ENCODE results near the gene GALNT18. TPM values are rescaled to one million over a fixed set of nuclear protein-coding genes. Genes with fewer than 3 reads are reported as not detected.

GALNT18 gene
- total and polyA plus RNA-seq, 2 of the 4 experiments (the other 2 are of a cell fraction): 9.5 to 11.3 TPM

DNA sequence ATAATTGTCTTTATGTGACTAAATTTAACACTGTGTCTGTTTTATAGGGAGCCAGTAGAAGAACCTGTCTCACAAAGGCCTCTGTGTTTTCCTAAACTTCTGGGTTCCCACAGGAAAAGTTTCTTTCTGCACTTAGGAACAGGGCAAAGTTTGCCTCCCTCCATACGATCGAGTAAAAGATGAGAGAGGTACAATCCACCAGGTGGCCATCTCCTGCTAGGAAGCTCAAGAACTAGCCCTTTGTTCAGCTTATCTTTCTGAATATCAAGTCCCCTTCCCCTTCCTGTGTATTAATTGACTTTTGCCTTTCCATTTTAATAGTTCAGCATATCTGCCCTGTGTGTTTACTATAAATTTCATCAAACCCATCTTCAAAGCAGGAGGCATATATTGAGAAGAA is 286.8 kb downstream of the GALNT18 start:
- Histone ChIP-seq H2BK15ac (ENCODE audit: low read depth, low read length) (no peak overlapping the region), H3K4ac (ENCODE audit: low read depth, low read length) (no peak overlapping the region), H3K36me3 (ENCODE audit: control insufficient read depth, insufficient read depth, low read length) (no peaks in the 10 kb centered on the region), H2BK20ac (ENCODE audit: low read depth, low read length) (no peak overlapping the region), H3K4me2 (ENCODE audit: low read depth, low read length) (no peak overlapping the region), H2BK120ac (ENCODE audit: low read depth, low read length) (no peak overlapping the region), H3K4me1 (ENCODE audit: control insufficient read depth, insufficient read depth, low read length) (no peaks in the 10 kb centered on the region), H3K9me3 (ENCODE audit: control insufficient read depth, insufficient read depth, low read length) (no peaks in the 10 kb centered on the region), H3K27ac (ENCODE audit: insufficient read depth, low read length) (no peak overlapping the region), H2AFZ (replicated peaks; ENCODE audit: low read length, poor library complexity) (no peak overlapping the region), H4K20me1 (ENCODE audit: insufficient read depth, low read length) (no peaks in the 10 kb centered on the region), H3K14ac (replicated peaks; ENCODE audit: low read depth, low read length) (no peak overlapping the region), H3K9me1 (ENCODE audit: insufficient read depth, low read length) (no peaks in the 10 kb centered on the region), H2BK5ac (ENCODE audit: low read depth, low read length, poor library complexity, severe bottlenecking) (no peak overlapping the region), H3K18ac (ENCODE audit: low read depth, low read length) (no peak overlapping the region), H3K79me1 (ENCODE audit: low read depth in 1 of 2, low read length in 2 of 2) (no peaks in the 10 kb centered on the region), H2AK5ac (ENCODE audit: low read depth, low read length) (no peak overlapping the region), H4K5ac (ENCODE audit: low read depth, low read length) (no peak overlapping the region), H3K56ac (ENCODE audit: extremely low read depth, insufficient read depth, low read length) (no peak overlapping the region), H3K4me3 (ENCODE audit: insufficient read depth, low read depth, low read length) (no peak overlapping the region), H3K23ac (ENCODE audit: low read depth, low read length) (no peak overlapping the region), H3K27me3 (ENCODE audit: control insufficient read depth, insufficient read depth, low read length) (peaks cover 9% of the 10 kb centered on the region), H4K91ac (ENCODE audit: insufficient read depth, low read depth, low read length) (no peak overlapping the region), H4K8ac (ENCODE audit: low read depth in 2 of 2, low read length in 2 of 2) (no peak overlapping the region), H3K9ac (ENCODE audit: low read depth, low read length) (no peak overlapping the region), H2AK9ac (replicated peaks; ENCODE audit: low read depth, low read length, poor library complexity) (no peak overlapping the region)
- ATAC-seq (ENCODE audit: low read depth): no peak
- no CpG with 5 or more reads among the region's 2 CpGs for WGBS, 2 experiments (ENCODE audit: extremely low coverage in 2 of 2, insufficient read length in 1 of 2)
- no peak for DNase-seq
- TF ChIP-seq SMC3 (IDR thresholded peaks at IDR 0.05; ENCODE audit: low read depth, low read length) (no peak), POLR2A (IDR thresholded peaks at IDR 0.05; ENCODE audit: low read depth, low read length) (no peak), FOS (IDR thresholded peaks at IDR 0.05; ENCODE audit: low read depth, low read length) (no peak)
- TF ChIP-seq, protein P1, sequence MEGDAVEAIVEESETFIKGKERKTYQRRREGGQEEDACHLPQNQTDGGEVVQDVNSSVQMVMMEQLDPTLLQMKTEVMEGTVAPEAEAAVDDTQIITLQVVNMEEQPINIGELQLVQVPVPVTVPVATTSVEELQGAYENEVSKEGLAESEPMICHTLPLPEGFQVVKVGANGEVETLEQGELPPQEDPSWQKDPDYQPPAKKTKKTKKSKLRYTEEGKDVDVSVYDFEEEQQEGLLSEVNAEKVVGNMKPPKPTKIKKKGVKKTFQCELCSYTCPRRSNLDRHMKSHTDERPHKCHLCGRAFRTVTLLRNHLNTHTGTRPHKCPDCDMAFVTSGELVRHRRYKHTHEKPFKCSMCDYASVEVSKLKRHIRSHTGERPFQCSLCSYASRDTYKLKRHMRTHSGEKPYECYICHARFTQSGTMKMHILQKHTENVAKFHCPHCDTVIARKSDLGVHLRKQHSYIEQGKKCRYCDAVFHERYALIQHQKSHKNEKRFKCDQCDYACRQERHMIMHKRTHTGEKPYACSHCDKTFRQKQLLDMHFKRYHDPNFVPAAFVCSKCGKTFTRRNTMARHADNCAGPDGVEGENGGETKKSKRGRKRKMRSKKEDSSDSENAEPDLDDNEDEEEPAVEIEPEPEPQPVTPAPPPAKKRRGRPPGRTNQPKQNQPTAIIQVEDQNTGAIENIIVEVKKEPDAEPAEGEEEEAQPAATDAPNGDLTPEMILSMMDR (conservative IDR thresholded peaks at IDR 0.05; ENCODE audit: low read depth, low read length): no peak
- TF ChIP-seq, protein P2, sequence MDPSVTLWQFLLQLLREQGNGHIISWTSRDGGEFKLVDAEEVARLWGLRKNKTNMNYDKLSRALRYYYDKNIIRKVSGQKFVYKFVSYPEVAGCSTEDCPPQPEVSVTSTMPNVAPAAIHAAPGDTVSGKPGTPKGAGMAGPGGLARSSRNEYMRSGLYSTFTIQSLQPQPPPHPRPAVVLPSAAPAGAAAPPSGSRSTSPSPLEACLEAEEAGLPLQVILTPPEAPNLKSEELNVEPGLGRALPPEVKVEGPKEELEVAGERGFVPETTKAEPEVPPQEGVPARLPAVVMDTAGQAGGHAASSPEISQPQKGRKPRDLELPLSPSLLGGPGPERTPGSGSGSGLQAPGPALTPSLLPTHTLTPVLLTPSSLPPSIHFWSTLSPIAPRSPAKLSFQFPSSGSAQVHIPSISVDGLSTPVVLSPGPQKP (IDR thresholded peaks at IDR 0.05; ENCODE audit: borderline replicate concordance, low read depth, low read length): no peak
- intact Hi-C loops (cut with micrococcal nuclease): no loop called here
- POLR2A ChIA-PET (ENCODE audit: unreplicated experiment): no interaction called here
- no TSS peak for BruUV-seq (replicated peaks)
- CTCF ChIA-PET: no interaction called here
- in situ Hi-C loops (cut with MboI; ENCODE audit: low sequenced_read_pairs): no loop called here
- dilution Hi-C loops (cut with HindIII; ENCODE audit: low sequenced_read_pairs, unreplicated experiment): no loop called here

All from IMR-90 (cell line).